Epithelial cell of prostate (primary cell): ENCODE results near the gene HIC2.
"Not testable (repeated sequence)": the region's sequence is repeated elsewhere in the genome, so short reads cannot be mapped to it uniquely, and the experiment has no call there.

Source experiments
- DNase-seq: peaks from one replicate; pipeline ENCODE4 v3.0.0-alpha.2; 2011; ENCODE audit warnings: low read depth, low spot score
- H3K27ac ChIP-seq: fragments of 450-650 bp; 2 replicates; pipeline ENCODE4 v1.5.1; 2017; ENCODE audit warnings: mild to moderate bottlenecking

Gene HIC2

DNA sequence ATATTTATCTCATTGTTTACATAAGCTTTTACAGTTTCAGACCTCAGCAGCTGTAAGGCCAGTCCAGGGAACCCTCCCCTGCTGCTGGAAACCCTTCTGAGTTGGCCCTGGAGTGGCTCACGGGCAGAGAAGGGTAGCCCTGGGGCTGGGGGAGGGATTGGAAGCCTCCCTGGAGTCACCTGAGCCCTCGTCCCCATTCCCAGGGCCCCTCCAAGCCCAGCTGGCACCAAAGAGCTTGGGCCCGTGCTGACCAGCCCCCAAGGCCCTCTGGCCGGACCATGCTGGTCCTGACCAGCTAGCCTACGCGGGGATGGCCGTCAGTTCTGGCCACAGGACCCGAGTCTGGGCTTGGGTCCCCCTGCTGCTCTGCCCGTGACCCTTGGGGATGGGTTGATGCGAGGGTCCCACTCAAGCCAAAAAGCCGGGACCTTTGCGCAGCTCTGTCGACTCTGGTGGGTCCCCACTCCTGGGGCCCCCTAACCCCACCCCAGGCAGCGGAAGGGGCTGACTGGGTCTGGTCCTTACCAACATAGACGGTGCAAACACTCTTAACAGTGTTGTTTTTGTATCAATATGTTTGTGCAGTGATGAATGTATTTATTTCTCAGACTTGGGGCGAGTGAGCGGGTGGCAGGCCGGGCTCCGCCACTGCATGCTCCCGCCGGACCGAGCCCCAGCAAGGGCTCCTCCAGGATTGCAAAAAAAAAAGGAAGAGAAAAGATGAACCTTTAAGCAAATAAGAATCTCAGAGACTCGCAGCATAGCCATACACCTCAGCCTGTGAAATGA is 32.6 kb downstream of the HIC2 start:
- DNase-seq = no peak
- no peak overlapping the region for H3K27ac ChIP-seq

GRCh38 chr22:21450320-21450831 is 33.2 kb downstream of the HIC2 start:
- no peak overlapping the region for H3K27ac ChIP-seq
- no peak for DNase-seq

DNA sequence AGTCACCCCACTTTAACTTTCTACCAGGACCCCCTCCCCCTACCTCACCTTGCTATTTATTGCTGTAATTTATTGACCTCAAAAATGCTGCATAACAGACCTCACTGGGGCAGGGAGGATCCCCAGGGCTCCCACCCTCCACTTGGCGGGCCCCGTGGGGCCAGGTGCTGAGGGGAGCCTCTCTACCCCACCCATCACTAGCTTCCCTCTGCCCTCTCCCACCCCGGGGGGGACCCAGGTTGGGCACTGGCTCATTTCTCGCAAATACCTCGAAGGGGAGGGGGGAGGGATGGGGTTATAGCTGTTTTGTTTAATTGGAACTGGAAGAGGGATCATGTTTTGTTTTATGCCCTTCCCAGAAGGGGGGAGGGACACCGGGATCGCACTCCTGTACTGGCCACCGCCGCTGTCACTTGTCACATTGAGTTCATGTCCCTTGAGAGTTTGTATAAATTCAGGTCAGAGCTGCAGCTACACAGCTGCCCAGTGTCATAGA is 33.7 kb downstream of the HIC2 start:
- H3K27ac ChIP-seq = no peak overlapping the region
- no peak for DNase-seq

- no peak for DNase-seq
- no peak overlapping the region for H3K27ac ChIP-seq
Measured at GRCh38 chr22:21451545-21452520, 34.7 kb downstream of the HIC2 start.

DNA sequence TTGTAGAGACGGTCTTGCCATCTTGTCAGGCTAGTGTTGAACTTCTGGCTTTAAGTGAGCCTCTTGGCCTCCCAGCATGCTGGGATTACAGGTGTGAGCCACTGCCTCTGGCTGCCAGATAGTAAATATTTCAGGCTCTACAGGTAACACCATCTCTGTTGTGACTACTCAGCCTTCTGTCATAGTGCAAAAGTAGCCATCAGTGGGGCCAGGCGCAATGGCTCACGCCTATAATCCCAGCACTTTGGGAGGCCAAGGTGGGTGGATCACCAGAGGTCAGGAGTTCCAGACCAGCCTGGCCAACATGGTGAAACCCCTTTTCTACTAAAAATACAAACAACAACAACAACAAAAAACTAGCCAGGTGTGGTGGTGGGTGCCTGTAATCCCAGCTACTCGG is 35.5 kb downstream of the HIC2 start:
- DNase-seq, H3K27ac ChIP-seq: not testable (repeated sequence)

- DNase-seq, H3K27ac ChIP-seq: not testable (repeated sequence)
Measured at GRCh38 chr22:21454998-21455333, 37.8 kb downstream of the HIC2 start.

DNA sequence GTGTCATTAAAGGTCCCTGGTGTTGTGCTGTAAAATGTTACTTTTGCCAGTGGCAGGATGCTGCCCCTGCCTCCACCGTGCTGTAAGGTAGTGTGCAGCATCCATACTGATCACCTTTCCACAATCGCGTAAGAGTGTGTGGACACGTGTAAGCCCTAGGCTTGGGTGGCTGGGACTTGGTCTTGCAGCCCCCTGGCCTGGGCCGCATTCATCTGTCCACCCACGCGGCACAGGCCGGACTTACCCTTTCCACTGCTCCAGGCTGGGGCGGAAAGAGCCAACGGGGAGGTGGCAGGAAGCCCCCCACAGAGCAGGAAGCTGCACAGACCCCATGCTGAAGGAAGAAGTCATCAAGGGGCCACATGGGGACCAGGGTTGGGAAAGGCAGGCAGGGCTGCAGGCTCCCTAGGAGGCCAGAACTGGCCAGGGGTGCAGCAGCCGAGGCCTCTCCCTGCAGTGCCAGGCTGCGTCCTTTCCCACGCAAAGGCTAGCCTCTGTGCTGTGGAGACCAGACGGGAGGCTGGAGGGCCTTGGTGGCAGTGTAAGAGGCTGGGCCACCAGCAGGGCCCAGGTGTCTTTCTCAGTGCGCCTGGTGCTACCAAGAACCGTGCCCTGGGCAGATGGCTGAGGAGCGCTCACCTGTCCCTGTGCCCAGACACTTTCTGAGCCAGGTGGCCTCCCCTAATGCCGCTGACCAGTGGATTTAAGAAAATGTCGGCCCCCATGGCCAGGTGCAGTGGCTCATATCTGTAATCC is 38.3 kb downstream of the HIC2 start:
- DNase-seq = no peak
- H3K27ac ChIP-seq = no peak overlapping the region

DNA sequence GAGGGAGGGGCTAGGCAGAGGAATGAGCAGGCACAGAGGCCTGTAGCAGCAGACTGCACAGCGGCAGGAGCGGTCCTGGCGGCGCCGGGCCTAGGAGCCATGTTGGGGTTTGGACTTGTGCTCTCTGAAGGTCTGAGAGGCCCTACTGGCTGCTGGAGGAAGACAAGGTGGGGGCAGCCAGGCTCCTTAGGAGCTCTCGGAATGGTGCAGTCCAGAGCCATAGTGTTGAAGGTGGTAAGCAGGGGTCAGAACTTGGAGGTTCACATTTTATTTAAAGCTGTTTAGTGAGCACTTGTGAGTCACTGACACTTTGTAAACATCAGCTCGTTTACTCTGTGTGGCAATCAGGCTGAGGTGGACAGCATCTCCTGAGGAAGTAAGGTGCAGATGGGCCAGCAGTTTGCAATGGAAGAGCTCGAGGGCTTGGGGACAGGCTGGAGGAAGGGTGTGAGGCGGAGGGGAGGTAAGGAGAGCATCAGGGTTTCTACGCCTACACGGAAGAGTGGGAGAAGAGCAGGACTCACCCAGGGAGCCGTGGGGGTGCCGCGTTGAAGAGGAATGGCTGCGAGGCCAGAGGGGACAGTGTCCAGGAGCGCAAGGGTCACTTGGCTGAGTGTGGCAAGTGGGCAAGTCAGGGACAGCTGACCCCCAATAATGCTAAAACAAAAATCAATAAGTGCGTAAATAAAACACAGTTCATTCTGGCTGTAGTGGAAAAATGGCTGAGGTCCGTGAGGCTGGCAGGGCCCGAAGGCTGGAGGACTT is 40.0 kb downstream of the HIC2 start:
- no peak overlapping the region for H3K27ac ChIP-seq
- DNase-seq = no peak

- H3K27ac ChIP-seq, DNase-seq: not testable (repeated sequence)
Measured at GRCh38 chr22:21462672-21463071, 45.5 kb downstream of the HIC2 start.

- not testable (repeated sequence) for DNase-seq, H3K27ac ChIP-seq
Measured at GRCh38 chr22:21467337-21468193, 50.4 kb downstream of the HIC2 start, which contains the start of gene TMEM191C. Gene TMEM191C, plus strand, starts transcription at chr22:21467387. Its CDS starts 73 bp downstream, at chr22:21467460.

DNA sequence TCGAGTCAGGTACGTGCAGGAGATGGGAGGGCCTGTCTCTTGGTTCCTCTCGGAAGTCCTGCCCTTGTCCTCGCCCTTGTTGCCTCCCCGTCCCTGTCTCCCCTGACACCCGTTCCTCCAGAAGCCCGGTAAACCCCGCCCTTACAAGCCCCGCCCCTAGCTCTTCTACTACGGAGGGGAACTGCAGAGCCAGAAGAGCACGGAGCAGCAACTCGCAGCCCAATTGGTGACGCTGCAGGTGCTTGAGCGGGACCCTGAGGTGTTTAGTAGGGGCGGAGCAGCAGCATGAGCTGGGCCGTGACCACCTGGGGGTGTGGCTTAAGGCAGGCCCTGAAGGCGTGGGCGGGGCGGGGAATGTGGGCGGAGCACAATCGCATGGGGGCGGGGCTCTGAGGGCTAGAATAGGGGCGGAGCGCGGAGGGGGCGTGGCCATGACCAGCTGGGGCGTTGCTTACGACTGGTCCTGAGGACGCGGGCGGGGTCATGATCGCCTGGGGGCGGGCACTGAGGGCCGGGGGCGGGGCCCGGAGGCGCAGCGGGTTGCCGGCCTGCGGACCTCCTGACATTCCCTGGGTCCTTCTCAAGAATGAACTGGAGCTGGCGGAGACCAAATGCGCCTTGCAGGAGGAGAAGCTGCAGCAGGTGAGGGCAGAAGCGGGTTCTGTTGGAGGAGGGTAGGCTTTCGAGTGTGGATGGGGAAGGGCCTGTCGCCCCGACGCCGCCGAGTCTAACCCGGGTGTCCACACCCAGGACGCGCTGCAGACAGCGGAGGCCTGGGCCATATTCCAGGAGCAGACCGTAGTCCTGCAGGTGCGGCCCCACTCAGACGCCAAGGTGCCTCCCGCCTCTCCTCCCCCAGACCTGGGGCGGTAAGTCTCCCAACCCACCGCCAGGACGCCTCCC is 51.3 kb downstream of the HIC2 start:
- not testable (repeated sequence) for H3K27ac ChIP-seq
- DNase-seq = peak; percentile 79

GRCh38 chr22:21469097-21469994 is 52.2 kb downstream of the HIC2 start:
- not testable (repeated sequence) for DNase-seq, H3K27ac ChIP-seq

DNA sequence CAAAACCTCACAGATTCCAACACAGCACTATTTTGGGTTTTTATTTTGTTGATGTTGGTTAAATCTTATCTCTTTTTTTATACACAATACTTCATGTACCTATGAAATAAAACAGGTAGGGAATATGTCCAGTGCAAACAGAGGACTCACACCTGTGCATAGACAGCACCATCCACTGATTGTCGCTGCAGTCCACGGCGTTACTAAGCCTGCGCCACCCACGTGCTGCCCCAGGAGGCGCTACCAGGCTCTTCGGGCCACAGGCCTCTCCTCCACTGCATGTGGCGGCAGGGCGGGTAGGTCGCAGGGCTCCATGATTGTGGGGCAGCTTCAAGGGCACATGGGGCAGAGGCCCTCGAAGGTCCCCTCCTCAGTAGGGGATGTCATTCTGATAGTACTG is 55.8 kb downstream of the HIC2 start:
- DNase-seq, H3K27ac ChIP-seq: not testable (repeated sequence)

DNA sequence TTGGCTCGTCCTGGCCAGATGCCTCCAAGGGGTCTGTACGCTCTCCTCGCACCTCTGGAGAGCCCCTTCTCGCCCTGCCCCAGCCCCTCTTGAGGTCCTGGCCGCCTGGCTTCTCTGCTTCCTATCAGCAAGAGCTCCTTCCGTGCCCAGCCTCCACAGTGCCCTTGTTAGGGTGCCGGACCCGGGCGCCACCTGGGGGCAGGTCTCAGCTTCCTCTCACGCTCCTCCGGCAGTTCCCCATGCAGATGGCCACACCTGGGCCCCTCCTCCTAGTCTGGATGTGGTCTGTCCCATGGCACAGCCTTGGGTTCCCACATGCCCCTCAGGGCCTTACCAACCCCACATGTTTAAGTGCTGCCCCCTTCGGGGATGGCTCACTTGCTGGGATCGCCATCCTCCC is 56.5 kb downstream of the HIC2 start:
- not testable (repeated sequence) for DNase-seq, H3K27ac ChIP-seq

DNA sequence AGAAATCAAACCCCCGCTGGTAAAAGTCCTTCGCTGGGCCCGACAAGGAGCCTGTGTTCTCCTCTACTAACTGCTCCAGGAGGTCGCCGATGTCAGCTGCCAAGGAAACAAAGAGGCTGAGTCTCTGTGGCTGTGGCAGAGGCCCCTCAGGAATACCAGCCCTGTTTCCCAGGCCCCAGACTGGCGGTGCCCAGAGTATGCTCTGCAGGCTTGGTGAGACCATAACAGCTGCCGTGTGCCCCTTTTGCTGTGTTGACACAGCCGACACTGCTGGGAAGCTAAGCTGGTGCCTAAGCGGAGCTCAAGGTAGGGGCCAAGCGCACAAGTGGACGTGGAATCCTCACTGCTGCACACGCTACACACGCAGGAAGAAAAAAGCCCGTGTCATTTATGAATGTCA is 66.9 kb downstream of the HIC2 start:
- not testable (repeated sequence) for DNase-seq, H3K27ac ChIP-seq

GRCh38 chr22:21487723-21488122 is 70.6 kb downstream of the HIC2 start:
- not testable (repeated sequence) for DNase-seq, H3K27ac ChIP-seq
